CD4-positive, alpha-beta T cell treated with Interleukin-4 for 1 hour (primary cell): ENCODE data around the gene KRT3.
"Not testable (repeated sequence)": the region's sequence is repeated elsewhere in the genome, so short reads cannot be mapped to it uniquely, and the experiment has no call there.

Experiments used
- DNase-seq, 2 donors: peaks; one replicate each; pipeline ENCODE4 v3.0.0-alpha.2; 2020 to 2022

The KRT3 gene

DNA sequence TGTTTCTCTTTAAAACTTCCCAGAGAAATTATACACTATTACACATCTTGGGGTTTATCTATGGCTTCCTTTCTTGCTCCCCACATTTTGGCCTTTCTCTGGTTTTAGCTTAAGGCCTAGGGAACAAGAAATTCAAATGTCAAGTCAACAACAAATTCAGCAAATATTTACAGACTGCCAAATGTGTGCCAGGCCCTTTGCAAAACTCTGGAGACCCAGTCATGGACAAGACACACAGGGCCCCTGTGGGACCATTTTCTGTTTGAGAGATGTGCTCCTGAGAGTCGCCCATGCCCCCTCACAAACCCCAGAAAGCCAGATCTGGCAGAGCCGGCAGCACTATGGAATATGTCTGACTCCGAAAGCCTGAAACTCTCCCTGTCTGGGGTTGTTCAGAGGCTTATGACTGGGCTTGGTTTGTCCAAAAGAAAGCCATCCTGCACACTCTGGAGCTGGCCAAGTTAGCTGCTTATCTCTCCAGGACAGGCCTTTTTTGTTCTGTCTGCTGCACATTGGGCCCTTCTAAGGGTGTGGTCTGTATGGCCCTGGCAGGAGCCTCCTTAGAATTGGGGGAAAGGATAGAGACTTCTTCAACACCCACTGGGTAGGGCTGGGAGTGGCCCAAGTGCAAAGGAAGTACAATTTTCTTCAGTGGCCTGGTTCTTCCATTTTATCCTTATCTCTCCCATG is 1.1 kb upstream of the KRT3 start:
- DNase-seq = no peak

- DNase-seq = no peak
Observed at GRCh38 chr12:52796429-52796794, 495 bp upstream of the KRT3 start.

- not testable (repeated sequence) for DNase-seq
Observed at GRCh38 chr12:52795332-52795674, 614 bp downstream of the KRT3 start.

DNA sequence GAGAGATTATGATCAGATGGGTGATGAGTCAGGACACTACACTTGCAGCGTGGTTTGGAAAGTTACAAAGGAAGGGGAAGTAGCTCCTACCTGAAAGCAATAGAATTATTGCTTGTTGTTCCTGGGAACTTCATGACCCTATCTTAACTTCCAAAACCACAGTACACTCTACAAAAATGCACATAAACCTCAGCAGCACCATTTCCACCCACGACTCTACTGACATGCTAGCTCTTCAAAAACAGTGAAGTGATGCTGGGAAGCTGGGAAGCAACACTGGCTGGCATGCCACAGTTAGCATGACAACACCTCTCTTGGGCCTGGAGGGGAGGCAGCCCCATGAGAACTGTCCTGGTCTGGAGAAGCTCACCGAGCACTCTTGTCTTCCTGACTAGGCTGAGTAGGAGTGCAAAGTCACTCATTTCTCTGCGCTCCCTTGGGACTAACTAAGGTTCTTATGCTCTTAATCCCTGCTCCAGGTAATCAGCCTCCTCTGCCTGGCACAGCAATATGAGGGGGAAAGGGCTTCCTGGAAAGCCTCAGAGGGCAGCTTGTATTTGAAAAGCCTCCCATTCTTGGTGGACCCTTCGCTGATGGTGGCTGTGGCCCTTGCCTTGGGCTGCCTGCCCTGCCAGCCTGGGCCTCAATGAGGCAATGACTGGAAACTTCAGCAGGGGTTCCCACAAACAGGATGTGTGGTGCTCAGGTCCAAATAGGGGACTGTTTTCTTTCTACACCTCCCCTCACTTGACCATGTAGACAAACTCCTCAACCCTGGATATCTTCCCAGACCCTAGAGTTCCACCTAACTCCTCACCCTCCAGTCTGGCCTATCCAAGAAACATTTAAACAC is 1.2 kb downstream of the KRT3 start:
- no peak for DNase-seq

- DNase-seq = no peak
Observed at GRCh38 chr12:52792185-52793029, 3.5 kb downstream of the KRT3 start.

DNA sequence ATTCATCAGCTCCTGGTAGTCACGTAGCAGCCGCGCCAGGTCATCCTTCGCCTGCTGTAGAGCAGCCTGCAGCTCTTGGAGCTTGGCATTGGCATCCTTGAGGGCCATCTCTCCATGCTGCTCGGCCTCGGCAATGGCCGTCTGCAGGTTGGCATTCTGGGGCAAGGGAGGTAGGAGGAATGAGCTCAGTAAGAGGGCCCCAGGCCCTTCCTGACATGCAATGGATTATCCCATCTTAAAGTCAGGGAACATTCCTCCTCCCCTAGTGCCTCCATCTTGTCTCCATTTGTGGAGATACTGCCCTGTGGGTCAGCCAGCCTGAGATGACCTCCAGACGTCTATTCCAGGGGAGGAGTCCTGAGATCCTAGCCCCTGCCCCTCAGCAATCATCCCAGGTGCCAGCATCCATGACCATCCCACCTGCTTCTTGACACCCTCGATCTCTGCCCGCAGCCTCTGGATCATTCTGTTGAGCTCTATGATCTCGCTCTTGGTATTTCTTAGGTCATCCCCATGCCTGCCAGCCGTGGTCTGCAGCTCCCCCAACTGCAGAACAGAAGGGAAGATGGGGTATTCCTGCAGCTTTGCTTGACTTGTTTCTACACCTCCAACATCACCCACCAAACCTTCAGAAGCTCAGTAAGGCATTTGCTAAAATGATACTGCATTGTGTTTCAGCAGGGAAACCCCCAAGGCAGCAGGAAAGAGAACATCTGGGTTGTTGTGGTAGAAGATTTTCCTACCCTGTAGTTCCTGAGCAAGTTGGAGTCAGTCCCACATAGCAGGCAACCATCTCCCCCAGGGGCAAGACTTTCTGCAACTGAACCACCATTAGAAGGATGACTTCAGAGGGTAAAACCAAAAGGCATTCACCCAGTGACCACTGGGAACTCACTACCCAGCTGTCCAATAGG is 4.4 kb downstream of the KRT3 start:
- DNase-seq = no peak

- DNase-seq = no peak
Observed at GRCh38 chr12:52790427-52791270, 5.3 kb downstream of the KRT3 start.

DNA sequence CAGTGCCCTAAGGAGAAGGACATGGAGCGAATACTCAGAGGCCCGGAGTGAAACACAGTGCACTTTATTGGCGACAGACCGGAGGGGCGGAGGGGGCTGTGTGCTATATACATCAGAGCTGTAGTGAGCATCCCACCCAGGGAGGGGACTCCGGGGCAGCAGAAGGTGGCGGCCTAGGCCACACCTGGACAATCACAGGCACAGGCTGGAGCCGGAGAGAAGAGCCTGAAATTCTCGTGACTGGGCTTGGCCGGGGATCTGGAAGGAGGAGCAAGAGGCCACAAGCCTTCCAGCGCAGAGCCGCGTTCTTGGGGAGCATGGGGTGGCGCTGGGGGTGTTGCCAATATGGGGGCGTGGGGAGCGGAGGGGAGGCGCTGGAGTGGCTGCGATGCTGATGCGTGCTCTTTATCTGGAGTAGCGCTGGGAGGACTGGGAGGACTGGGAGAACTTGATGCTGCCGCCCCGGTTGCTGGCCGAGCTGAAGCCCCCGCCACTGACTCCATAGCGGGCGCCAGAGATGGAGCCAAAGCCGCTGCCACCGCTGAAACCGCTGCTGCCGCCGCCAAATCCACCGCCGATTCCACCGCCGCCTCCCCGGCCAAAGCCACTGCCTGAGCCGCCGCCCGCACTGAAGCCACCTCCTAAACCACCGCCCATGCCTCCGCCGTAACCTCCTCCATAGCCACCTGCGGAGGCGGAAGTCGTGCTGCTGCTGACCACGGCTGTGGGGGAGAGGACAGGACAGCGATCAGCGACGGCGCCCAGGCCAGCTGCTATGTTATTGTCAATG is 6.1 kb downstream of the KRT3 start:
- no peak for DNase-seq

DNA sequence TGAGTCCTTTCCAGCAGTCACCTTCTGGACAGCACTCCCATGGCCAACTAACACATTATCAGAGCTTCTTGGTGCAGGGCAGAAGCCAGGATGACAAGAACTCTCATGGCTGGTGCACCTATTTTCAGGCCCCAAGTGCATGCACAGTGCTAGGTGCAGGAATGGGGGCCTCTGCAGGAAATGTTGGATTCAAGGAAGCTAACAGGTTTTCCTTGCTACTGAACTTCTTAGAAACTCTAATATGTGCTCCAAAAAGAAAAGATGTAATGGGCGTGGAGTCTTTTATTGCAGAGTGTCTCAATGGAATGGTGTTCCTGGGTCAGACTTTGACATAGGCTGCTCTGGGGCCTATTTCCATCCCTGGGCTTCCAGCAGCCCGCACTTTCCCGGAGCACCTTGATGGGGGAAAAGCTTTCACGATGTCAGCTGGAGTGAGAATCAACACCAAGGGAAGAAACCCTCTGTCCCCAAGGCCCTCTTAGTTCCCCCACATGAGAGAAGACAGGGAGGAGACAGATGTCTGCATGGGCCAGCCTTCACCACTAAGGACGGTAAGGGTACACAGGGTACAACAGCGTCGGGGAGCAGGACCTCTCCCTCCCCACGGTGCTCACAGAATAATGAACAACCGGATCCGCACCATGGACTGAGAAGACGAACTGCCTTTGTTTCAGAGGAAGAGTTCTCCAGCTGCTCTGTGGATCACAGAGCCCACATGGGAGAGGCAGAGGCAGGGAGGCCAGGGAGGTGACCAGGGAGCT is 6.9 kb downstream of the KRT3 start:
- no peak for DNase-seq

GRCh38 chr12:52788192-52788875 is 7.6 kb downstream of the KRT3 start:
- no peak for DNase-seq

DNA sequence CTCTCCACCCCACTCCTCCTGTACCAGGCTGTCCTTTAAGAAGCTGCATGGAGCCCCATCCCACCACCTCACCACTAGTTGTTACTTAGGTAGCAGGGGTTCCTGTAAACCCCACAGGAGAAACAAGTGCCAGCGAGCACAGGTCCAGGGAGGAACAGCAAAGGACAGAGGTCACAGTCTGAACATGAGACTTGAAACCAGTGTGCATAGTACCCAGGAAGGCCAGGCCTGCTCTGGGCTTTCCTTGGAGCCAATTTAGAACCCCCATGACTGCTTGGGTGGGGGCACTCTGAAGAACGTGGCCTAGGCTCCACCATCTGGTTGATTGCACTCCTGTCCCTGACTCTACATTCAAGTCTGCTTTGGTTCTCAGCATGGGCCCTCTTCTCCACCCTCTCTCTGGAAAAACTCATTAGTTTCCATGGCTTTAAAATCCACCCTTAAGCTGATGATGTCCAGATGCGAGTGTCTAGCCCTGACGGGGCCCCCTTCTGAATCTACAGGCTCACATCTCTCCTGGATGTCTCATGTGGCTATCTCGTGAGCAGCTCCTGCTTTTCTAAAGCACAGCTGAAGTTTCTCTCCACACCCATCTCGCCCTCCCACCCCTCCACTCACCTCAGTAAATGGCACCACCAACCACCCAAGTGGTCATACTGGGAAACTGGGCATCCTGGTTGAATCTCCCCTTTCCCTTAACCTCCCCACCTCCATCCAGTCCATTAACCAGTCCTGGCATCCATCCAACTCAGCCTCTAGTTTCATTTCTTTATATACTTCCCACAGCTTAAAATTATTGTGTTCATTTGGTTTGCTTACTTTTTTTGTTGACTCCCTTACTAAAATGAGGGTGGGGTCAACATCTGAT is 8.4 kb downstream of the KRT3 start:
- DNase-seq = no peak

DNA sequence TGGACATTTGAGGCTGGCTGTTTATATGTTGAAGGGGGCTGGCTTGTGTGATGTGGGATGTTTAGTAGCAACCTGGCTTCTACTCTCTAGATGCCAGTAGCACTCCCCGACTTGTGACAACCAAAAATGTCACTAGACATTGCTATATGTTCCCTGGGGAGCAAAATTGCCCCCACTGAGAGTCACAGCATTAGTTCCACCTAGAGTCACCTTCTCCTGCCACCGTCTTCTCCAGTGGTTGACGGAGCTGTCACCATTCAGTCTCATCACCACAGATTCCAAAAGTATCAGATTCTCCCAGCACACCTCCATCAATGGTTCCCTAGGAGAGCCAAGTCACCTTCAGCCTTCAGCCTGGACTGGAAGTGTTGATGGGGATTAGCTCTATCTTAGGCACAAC is 11.0 kb downstream of the KRT3 start:
- no peak for DNase-seq

GRCh38 chr12:52783563-52784316 is 12.2 kb downstream of the KRT3 start:
- DNase-seq = no peak

- no peak for DNase-seq
Observed at GRCh38 chr12:52782502-52782901, 13.4 kb downstream of the KRT3 start.

- DNase-seq = no peak
Observed at GRCh38 chr12:52781399-52782082, 14.4 kb downstream of the KRT3 start.

DNA sequence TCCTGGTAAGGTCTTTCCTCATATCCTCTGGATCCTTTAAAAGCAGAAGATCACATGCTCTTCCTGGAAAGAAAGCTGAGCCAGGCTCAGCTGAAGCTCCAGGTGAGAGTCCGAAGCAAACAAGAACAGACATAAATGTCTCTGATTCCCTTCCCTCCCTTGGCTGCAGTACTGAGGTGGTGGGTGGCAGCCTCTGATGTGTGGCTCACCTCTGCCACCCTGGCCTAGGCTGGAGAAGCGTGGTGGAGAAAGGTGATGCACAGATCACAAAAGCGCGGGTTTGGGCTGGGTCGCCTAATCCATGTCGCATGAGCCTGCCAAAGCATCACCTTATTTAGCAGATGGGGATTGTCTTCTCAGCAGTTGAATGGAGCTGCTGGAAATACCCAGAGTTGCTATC is 16.0 kb downstream of the KRT3 start:
- DNase-seq = no peak

- no peak for DNase-seq
Observed at GRCh38 chr12:52778833-52779232, 17.1 kb downstream of the KRT3 start.
